Measurements from ENCODE around the gene RAB6A.
"Not testable (repeated sequence)": the region's sequence is repeated elsewhere in the genome, so short reads cannot be mapped to it uniquely, and the experiment has no call there.

Gene RAB6A

GRCh38 chr11:73760679-73761402 lies at the start of gene RAB6A:
RAB6A (minus strand) TSS chr11:73761074; CDS start chr11:73760635, 439 bp downstream.
- peak; percentile 100 for DNase-seq

- no peak for DNase-seq
These were observed 49.8 kb upstream of the RAB6A start for GRCh38 chr11:73810637-73811036.

DNA sequence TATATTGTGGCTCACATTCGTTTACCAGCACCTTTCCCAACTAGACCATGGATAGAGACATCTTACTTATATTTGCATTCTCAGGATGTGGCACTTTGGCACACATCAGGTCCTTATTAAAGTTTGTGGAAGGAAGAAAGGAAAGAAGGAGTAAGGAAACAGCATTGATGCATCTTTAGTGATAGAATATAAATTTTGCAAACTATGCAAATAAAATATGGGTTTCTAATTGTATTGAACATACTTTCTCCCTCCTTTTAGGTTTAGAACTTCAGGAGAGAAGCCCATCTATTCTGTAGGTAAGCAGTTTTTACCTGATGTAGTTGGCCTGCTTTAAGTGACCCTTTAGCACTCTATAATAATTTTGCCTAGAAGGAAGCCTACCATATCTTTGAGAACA lies 47.2 kb upstream of the RAB6A start:
- no peak for DNase-seq

DNA sequence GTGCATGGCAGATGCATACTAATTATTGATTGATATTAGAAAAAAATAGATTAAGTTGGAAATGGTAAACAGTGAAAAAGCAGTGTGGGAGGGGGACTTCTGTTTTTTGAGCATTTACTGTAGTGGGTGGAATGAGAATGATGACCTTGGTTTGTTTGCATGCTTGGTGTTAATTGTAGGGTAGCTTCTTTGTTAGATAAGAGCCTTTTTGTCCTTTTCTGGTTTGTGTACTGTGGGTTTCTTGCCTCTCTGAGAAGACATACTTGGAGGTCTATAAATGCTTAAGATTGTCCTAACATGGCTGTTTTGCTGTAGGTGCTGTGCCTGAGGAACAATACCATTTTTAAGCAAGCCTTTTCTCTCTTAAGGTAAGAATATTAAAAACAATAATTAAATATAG lies 43.8 kb upstream of the RAB6A start:
- no peak for DNase-seq

GRCh38 chr11:73801136-73801535 lies 40.3 kb upstream of the RAB6A start:
- no peak for DNase-seq

DNA sequence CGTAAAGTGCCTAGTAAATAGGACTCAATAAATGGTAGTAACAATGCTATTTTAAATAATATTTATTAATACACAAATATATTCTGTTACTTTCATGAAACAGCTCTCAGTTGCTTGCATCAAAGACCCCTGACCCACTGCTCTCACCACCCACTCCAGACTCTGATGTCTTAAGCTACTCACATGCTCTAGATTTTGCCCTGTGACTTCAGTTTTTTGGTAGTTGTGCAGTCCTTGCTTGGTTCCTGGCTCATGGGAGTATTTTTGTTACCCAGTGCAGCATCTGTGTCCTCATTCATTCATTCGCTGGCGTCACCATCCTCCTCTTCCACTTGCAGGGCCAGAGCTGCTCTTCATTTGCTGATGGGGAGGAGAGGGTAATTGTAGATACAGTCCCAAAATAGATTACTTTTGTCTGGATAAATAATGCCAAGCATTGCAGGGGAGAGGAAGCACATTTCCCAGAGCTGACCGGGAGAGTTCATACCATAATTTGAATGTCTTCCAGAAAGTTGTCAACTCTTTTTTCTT lies 39.5 kb upstream of the RAB6A start:
- DNase-seq, result no peak

- DNase-seq, result no peak
These were observed 36.6 kb upstream of the RAB6A start for GRCh38 chr11:73797457-73797856.

DNA sequence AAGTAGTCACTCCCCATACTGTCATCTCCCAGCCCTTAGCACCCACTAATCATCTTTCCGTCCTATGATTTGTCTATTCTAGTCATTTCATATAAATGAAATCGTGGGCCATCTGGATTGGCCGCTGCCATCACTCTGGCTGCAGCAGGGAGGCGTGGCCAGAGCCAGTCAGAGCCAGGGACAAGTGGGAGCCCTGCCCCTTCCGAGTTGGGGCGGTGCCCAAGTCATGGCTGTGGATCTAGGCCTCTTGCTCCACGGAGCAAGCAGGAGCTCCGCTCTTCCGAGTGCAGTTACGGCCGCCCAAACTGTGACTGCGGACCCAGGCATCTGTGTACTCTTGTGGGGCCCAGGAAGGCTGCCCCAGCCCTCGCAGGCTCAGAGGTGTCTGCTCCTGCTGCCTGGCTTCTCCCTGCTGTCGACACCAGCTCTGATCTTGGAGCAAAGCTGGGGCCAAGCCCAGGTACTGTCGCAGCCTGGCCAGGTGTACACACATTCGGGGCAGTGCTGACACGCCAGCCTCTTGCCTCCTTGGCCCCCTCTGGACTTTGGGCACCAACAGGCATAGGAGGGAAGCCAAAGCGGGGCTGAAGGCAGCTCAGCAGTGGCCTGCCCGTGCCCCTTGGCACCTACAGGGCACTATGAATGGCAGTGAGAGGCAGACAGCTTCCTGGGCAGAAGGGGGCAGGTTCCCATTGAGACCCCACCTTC lies 35.2 kb upstream of the RAB6A start:
- DNase-seq, result no peak

GRCh38 chr11:73792584-73792983 lies 31.7 kb upstream of the RAB6A start:
- no peak for DNase-seq

- DNase-seq, result no peak
These were observed 28.4 kb upstream of the RAB6A start for GRCh38 chr11:73789279-73789670.

GRCh38 chr11:73787643-73788558 lies 27.0 kb upstream of the RAB6A start, which contains the start of gene MRPL48:
MRPL48 (plus strand) TSS chr11:73787874; CDS start chr11:73787972, 98 bp downstream.
- DNase-seq, result peak; percentile 84 to 89

- no peak for DNase-seq
These were observed 26.3 kb upstream of the RAB6A start for GRCh38 chr11:73787051-73787642.

DNA sequence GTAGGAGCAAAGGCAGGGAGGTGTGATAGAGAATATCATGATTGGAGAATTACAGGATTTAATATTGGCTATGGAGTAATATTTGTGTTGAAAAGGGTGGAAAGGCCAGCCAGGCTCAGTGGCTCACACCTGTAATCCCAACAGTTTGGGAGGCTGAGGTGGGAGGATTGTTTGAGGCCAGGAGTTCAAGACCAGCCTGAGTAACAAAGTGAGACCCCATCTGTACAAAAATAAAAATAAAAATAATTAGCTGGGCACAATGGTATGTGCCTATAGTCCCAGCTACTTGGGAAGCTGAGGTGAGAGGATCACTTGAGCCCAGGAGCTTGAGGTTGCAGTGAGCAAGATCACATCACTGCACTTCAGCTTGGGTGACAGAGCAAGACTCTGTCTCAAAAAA lies 24.6 kb upstream of the RAB6A start:
- DNase-seq, result not testable (repeated sequence)

- no peak for DNase-seq
These were observed 23.9 kb upstream of the RAB6A start for GRCh38 chr11:73784734-73785133.

DNA sequence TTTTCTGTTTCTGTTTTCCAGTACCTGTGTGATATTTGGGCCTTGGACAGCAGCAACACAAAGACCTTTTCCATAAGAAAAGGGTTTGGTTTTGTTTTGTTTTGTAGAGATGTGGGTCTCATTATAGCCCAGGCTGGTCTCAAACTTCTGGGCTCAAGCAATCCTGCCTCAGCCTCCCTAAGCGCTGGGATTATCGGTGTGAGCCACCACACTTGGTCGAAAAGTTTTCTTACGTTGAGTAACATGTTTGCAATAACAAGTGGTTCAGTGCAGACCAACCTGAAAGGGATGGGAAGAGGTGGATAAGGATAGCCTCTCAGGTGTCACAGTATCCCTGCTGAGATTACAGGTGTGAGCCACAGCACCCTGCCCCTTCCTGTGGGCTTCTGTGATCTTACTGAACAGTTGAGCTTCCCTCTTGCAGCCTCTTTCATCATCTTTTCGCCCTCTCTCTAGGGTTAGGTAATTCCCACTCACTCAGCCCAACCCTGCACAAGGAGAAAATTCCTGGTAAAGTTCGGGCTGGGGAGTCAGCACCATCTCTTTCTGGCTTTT lies 23.3 kb upstream of the RAB6A start:
- no peak for DNase-seq

DNA sequence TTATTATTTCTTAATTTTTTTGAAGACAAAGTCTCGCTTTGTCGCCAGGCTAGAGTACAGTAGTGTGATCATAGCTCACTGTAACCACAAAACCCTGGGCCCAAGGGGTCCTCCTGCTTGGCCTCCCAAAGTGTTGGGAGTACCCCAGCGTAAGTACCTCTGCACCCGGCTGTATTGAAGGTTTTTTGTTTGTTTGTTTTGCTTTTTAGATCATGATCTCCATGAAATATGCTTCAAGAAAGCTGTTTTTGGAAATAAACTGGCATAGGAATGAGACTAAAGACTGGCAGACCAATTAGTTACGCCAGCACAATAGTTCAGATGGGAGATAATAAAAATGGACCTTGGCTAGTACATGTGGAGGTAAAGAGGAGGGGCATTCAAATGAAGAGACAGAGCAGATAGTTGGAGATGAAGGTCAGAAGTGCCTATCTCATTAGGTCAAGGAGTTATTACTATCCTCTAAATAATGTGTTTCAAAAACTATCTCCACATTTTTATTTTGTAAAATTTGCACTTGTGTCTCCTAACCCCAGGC lies 22.7 kb upstream of the RAB6A start:
- DNase-seq, result no peak

DNA sequence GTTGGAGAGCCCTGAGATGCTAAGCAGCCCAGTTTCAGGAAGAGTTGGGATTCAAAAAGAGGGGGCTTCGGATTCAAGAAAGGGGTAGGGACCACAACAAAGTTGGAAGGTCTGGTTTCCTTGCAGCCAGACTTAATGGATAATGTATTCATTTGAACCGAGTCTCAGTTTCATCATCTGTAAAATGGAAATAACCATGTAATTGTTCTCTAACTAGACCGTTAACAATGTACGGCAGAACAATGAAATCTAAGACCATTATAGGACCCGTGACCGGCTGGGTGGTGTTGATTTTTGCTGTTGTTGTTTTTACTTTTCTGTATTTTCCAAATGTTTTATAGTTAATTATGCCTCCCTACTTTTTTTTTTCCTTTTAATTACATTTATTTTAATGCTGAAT lies 20.4 kb upstream of the RAB6A start:
- no peak for DNase-seq

DNA sequence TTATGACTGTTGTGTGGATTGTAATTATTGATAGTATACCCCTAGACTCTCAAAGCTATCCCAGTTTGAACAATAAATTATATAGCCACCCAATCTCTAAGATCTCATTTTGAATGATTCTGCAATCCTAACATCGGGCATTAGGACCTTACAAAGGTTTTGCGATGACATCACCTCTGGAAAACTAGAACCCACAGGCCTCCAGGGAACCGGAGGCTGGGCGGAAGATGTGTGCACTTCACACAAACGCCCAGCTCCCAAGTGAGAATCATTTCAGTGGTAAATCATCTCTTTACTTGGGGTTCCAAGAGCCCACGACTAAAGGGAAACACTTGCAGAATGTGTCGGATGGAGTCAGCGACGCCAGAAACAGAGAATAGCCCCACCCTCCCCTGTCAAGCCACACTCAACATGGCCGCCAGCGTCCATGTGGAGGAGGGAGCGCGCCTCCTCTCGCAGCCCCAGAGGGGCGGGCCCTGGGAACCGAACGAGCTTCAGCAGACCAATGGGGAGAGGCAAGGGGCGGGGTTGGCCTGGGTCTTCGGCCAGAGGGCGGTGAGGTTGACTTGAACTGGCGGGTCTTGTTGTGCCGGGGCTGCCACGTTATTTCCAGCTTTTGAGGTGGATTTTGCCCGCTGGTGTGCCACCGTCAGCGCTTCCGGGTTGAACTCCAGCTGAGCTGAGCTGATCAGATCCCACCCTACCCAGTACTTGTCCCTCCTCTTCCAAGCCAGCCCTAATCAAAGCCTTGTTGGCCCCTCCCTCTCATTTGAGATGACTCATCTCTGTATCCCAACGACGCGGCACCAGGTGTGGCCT lies 18.4 kb upstream of the RAB6A start:
- DNase-seq, result peak; percentile 97 to 98

GRCh38 chr11:73770811-73771210 lies 9.9 kb upstream of the RAB6A start:
- not testable (repeated sequence) for DNase-seq

DNA sequence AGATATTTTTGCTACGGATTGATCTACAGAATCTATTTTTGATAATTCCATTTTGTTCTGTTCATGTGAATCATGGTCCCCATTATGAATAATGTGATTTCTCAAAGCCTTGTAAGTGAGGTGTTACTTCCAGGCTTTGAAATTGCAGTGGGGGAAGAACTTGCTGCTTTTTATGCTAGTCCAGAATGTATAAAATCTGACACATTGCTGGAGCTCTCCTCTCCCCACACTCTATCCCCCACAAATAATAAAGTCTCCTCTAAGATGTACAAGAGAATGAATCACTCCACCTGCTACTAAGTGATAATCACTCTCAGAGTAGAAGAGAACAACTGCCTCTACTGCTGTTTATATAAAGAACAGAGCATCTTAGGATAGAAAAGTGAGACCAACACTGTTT lies 5.9 kb upstream of the RAB6A start:
- no peak for DNase-seq

DNA sequence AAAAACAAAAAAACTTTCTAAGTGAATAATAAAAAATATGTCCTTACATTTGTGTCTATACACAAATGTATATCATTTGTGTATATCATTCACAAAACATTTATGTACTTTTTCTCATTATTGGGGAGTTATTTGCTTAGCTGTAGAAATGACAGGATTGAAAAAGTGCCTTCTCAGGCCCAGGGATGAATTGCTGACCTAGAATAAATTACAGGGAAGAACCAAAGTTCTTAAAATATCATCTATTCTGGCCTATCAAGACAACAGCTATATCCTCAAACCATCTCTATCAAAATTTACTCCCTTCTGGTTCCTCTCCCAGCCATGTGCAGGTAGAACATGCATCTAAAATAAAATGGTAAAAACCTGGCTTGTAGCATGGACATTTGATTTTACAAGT lies 1.9 kb upstream of the RAB6A start:
- DNase-seq, result no peak

All from CD4-positive, alpha-beta T cell treated with Interferon alpha-2 for 1 hour (primary cell).